ENCODE data around the gene HRG. TPM values are rescaled to one million over a fixed set of nuclear protein-coding genes. Genes with fewer than 3 reads are reported as not detected.

The HRG gene
- total and polyA plus RNA-seq, 2 of the 8 experiments (the other 6 are each of a cell fraction or from before 2014, with no cell fraction given): 0.03 to 0.15 TPM

DNA sequence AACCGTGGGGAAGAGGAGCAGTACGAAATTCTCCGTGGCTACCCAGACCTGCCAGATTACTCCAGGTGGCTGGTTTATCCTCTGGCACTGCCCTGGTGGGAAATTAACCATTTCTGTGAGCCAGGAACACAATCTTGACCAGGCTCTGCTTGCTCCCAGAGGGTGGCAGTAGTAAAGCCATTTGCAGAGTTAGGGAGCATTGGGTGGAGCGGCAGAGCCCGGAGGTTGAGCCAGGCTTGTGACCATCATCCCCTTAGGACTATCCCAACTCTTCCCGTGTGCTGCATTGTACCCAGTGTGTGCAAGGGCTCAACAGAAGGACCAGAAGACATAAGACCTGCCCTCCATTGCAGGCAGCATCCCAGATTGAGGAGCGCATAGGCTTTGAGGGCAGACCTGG, 56.6 kb downstream of the HRG start:
- Histone ChIP-seq H2AFZ (ENCODE audit: low read length) (peak overlapping the region; percentile 99), H3K9ac (replicated peaks in 1 of 4; ENCODE audit: extremely low read depth in 1 of 4, low read depth in 3 of 4, low read length in 3 of 4) (no peak overlapping the region)
- peak; percentile 63 for FAIRE-seq

More for the DNA sequence above, 56.6 kb downstream of the HRG start:
- POLR2A ChIA-PET (ENCODE audit: partially characterized antibody): interaction anchor here (0.8 to 1.6 kb wide), 2 partner anchors 61 to 84 kb away, joined by 3 to 9 read pairs; partner anchors contain the start of gene EIF4A2
- peak overlapping the region; percentile 60; the same call in 1 of the 2 replicates for H2BK5ac ChIP-seq (ENCODE audit: low read depth, low read length)
- no peak overlapping the region for H3K4ac ChIP-seq (replicated peaks; ENCODE audit: insufficient read length, low read depth, low read length)
- H3K36me3 ChIP-seq (ENCODE audit: control insufficient read depth in 2 of 4, insufficient read depth in 4 of 4, low read length in 3 of 4): no peaks in the 10 kb centered on the region
- H4K5ac ChIP-seq (ENCODE audit: insufficient read length, low read depth, low read length): no peak overlapping the region
- no peak overlapping the region for H4K8ac ChIP-seq (ENCODE audit: extremely low read depth, insufficient read depth, low read length)
- DNase-seq (ENCODE audit: low read depth in 1 of 2, low spot score in 2 of 2): peak; percentile 17 to 59
- H3K4me2 ChIP-seq (ENCODE audit: insufficient read depth in 1 of 2, low read depth in 2 of 2, low read length in 2 of 2): no peak overlapping the region
- H3K9me3 ChIP-seq (ENCODE audit: insufficient read depth in 2 of 2, low read depth in 1 of 2, low read length in 1 of 2): no peaks in the 10 kb centered on the region
- peak overlapping the region; percentile 80 for H2BK120ac ChIP-seq (replicated peaks; ENCODE audit: low read depth, low read length)
- peak overlapping the region; percentile 81; the same call in 1 of the 2 replicates for H3K18ac ChIP-seq (ENCODE audit: extremely low read depth, low read length)
- H2BK12ac ChIP-seq (ENCODE audit: low read depth, low read length): peak overlapping the region; percentile 77; the same call in 1 of the 2 replicates
- H3K14ac ChIP-seq (ENCODE audit: insufficient read length): no peak overlapping the region
- H4K91ac ChIP-seq (replicated peaks; ENCODE audit: insufficient read length, low read length): no peak overlapping the region
- no peaks in the 10 kb centered on the region for H3K79me1 ChIP-seq (ENCODE audit: low read depth, low read length)
- H3K79me2 ChIP-seq (ENCODE audit: control insufficient read depth in 1 of 2, insufficient read depth in 2 of 2, low read length in 2 of 2): no peaks in the 10 kb centered on the region
- no peaks in the 10 kb centered on the region for H4K20me1 ChIP-seq (replicated peaks in 1 of 2; ENCODE audit: control insufficient read depth in 1 of 2, insufficient read depth in 2 of 2, low read length in 2 of 2)
- H3K4me1 ChIP-seq (replicated peaks in 1 of 4; ENCODE audit: control insufficient read depth in 3 of 4, insufficient read depth in 4 of 4, low read length in 3 of 4): no peaks in the 10 kb centered on the region; a peak in 2 of 7 replicates
- peaks cover 2% of the 10 kb centered on the region; the same call in 1 of the 2 replicates for H3K23me2 ChIP-seq (ENCODE audit: low read depth, low read length)
- H3K4me3 ChIP-seq (ENCODE audit: extremely low read depth in 1 of 4, insufficient read depth in 2 of 4, low read depth in 3 of 4, low read length in 4 of 4): no peak overlapping the region
- TF ChIP-seq POLR2A (IDR thresholded peaks at IDR 0.05; ENCODE audit: control extremely low read depth in 1 of 2, low read depth in 2 of 2, low read length in 2 of 2) (no peak), RAD21 (IDR thresholded peaks at IDR 0.05 in 1 of 2, conservative IDR thresholded peaks at IDR 0.05 in 1 of 2; ENCODE audit: low read depth in 2 of 2, low read length in 2 of 2) (peak; percentile 43 to 68)
- TF ChIP-seq, protein P1, sequence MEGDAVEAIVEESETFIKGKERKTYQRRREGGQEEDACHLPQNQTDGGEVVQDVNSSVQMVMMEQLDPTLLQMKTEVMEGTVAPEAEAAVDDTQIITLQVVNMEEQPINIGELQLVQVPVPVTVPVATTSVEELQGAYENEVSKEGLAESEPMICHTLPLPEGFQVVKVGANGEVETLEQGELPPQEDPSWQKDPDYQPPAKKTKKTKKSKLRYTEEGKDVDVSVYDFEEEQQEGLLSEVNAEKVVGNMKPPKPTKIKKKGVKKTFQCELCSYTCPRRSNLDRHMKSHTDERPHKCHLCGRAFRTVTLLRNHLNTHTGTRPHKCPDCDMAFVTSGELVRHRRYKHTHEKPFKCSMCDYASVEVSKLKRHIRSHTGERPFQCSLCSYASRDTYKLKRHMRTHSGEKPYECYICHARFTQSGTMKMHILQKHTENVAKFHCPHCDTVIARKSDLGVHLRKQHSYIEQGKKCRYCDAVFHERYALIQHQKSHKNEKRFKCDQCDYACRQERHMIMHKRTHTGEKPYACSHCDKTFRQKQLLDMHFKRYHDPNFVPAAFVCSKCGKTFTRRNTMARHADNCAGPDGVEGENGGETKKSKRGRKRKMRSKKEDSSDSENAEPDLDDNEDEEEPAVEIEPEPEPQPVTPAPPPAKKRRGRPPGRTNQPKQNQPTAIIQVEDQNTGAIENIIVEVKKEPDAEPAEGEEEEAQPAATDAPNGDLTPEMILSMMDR (IDR thresholded peaks at IDR 0.05; ENCODE audit: control extremely low read depth in 1 of 3, insufficient read depth in 1 of 3, low read depth in 1 of 3, low read length in 3 of 3): peak in 2 of 3 experiments; percentile 55 to 60; a peak in 3 of 4 replicates
- WGBS, 2 experiments (ENCODE audit: extremely low coverage in 1 of 2, insufficient coverage in 1 of 2, insufficient read length in 1 of 2, insufficient replicate concordance in 2 of 2, low coverage in 1 of 2, low lambda C conversion rate in 2 of 2, missing lambda C conversion rate in 1 of 2): 76% methylated on average over 7 of the region's 7 CpGs; no CpG with 5 or more reads in 1 of the 2 experiments
- H2BK15ac ChIP-seq (ENCODE audit: low read length): peak overlapping the region; percentile 99; the same call in 1 of the 2 replicates
- H2AK5ac ChIP-seq (ENCODE audit: low read depth, low read length): no peak overlapping the region
- CTCF ChIA-PET (ENCODE audit: partially characterized antibody): interaction anchor here (0.6 to 2.5 kb wide), 11 partner anchors 13 to 107 kb away, joined by 3 to 17 read pairs (median 5); no protein-coding TSS in a partner anchor
- no peak overlapping the region for H3K56ac ChIP-seq (replicated peaks; ENCODE audit: insufficient read length, low read depth, low read length)
- no peak overlapping the region for H3K27ac ChIP-seq (ENCODE audit: low read depth, low read length)
- peak overlapping the region; percentile 94; the same call in 1 of the 2 replicates for H2BK20ac ChIP-seq (ENCODE audit: low read length)
- H3K27me3 ChIP-seq (replicated peaks in 1 of 4; ENCODE audit: control insufficient read depth in 3 of 4, extremely low read depth in 1 of 4, insufficient read depth in 3 of 4, low read length in 3 of 4): no peaks in the 10 kb centered on the region
- H3K23ac ChIP-seq (ENCODE audit: insufficient read length): no peak overlapping the region
